ENCODE data around the gene TWIST2.

DNA sequence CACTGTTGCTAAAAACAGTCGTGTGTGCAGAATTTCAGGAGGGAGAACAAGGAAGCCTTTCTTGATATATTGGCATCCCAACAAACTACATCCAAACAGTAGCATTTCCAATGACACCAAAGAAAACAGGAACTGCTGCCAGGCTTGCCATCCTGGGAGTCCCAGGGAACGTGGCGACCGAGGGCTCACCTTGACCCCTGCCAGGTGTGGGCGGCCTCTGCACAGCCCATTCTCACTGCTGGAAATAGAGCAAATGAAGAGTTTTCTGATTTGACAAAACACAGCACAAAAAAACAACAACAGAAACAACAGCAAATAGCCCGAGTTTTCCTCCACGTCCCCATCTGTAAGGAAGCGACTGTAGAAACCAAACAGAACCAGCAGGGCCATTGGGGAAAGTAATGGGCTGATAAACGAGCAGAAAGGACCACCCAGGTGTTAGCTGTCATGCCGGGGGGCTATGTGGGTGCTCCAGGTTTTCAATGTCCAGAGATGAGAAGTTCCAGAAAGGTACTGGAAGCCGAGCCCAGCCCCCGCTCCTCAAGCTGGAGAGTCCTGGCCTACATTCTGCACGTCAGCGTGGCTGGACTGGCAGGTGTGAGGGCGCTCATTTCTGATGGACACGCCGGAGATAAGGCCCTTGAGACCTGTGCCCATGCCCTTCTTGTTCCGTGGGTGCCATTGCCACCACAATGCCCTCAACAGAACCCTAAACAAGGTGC is 80.8 kb downstream of the TWIST2 start:
- TF ChIP-seq, protein P1, sequence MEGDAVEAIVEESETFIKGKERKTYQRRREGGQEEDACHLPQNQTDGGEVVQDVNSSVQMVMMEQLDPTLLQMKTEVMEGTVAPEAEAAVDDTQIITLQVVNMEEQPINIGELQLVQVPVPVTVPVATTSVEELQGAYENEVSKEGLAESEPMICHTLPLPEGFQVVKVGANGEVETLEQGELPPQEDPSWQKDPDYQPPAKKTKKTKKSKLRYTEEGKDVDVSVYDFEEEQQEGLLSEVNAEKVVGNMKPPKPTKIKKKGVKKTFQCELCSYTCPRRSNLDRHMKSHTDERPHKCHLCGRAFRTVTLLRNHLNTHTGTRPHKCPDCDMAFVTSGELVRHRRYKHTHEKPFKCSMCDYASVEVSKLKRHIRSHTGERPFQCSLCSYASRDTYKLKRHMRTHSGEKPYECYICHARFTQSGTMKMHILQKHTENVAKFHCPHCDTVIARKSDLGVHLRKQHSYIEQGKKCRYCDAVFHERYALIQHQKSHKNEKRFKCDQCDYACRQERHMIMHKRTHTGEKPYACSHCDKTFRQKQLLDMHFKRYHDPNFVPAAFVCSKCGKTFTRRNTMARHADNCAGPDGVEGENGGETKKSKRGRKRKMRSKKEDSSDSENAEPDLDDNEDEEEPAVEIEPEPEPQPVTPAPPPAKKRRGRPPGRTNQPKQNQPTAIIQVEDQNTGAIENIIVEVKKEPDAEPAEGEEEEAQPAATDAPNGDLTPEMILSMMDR (IDR thresholded peaks at IDR 0.05), result no peak
- TF ChIP-seq POLR2A (IDR thresholded peaks at IDR 0.05), result no peak

Data from stomach (tissue), 4 donors.